K562 (cell line): ENCODE data around the gene SND1. TPM values are rescaled to one million over a fixed set of nuclear protein-coding genes. Genes with fewer than 3 reads are reported as not detected.

ENCODE experiments used
- ATAC-seq: fragments of 200-7000 bp; cut with Tn5 transposase; 3 replicates; pipeline ENCODE4 v1.9.1; 2020; ENCODE audit warnings: moderate library complexity
- BruUV-seq: library from RNA; stranded (reverse); fragments of 400-500 nt; replicated peaks from 2 replicates; lab custom pipeline; 2021; lab: Mats Ljungman, UMichigan
- CTCF ChIA-PET: fragments of 300-600 bp; formaldehyde crosslinking; extraction: SDS; loops from one replicate; lab custom pipeline; 2021; ENCODE audit warnings: low intra/inter-chr PET ratio; lab: Yijun Ruan, JAX
- POLR2A ChIA-PET: fragments of 300-600, 350-650 bp; sonication (Branson Sonifier 250); formaldehyde crosslinking; extraction: SDS; loops from one replicate; lab custom pipeline; 2021; ENCODE audit warnings: antibody characterized with exemption, inconsistent platforms; lab: Yijun Ruan, JAX
- DNase-seq, 4 experiments: peaks; one replicate each; pipeline versions ENCODE4 v3.0.0 to v3.0.0-alpha.2; 2011 to 2018; ENCODE audit warnings: low spot score in 3 of 4, mixed read lengths in 3 of 4; ENCODE audit errors: extremely low read depth in 1 of 4
- FAIRE-seq: peaks from 2 replicates; lab custom pipeline; 2011; peaks lifted over from hg19 to GRCh38; lab: Jason Lieb, UNC
- H2AFZ ChIP-seq: 2 replicates; pipeline ENCODE4 v1.6.0; 2011; ENCODE audit warnings: low read depth, low read length, control low read depth, inconsistent platforms
- H3K27ac ChIP-seq: fragments of 200-600 bp; 3 replicates; pipeline ENCODE4 v1.8.0; 2011; ENCODE audit warnings: low read depth, mild to moderate bottlenecking, control low read depth, inconsistent platforms, low read length, moderate library complexity, mixed read lengths; ENCODE audit errors: extremely low read depth
- H3K27me3 ChIP-seq, 2 experiments: fragments of 300-600 bp in 1 of 2; 2 replicates in 1 of 2; 3 replicates in 1 of 2; pipeline versions ENCODE4 v1.6.0 to v1.8.0; 2011; ENCODE audit warnings: inconsistent platforms in 2 of 2, low read length in 2 of 2, mild to moderate bottlenecking in 1 of 2, mixed read lengths in 1 of 2, moderate library complexity in 1 of 2; ENCODE audit not compliant: control insufficient read depth in 2 of 2, insufficient read depth in 2 of 2
- H3K36me3 ChIP-seq: fragments of 300-600 bp; 3 replicates; pipeline ENCODE4 v1.8.0; 2011; ENCODE audit warnings: mild to moderate bottlenecking, low read length, inconsistent platforms; ENCODE audit not compliant: control insufficient read depth, insufficient read depth
- H3K4me1 ChIP-seq, 2 experiments: fragments of 200-600 bp in 1 of 2; replicated peaks in 1 of 2; 2 replicates in 1 of 2; 3 replicates in 1 of 2; pipeline versions ENCODE4 v1.5.1 to v1.8.0; 2011; ENCODE audit warnings: inconsistent platforms in 2 of 2, low read length in 2 of 2, mild to moderate bottlenecking in 1 of 2, mixed read lengths in 1 of 2, moderate library complexity in 1 of 2; ENCODE audit not compliant: control insufficient read depth in 2 of 2, insufficient read depth in 2 of 2
- H3K4me2 ChIP-seq: 2 replicates; pipeline ENCODE4 v1.6.1; 2011; ENCODE audit warnings: low read length, control low read depth, inconsistent platforms, mixed read lengths; ENCODE audit not compliant: insufficient read depth
- H3K4me3 ChIP-seq: fragments of 200-600 bp; sonication (generic), shearing (Covaris generic); 2 replicates; pipeline ENCODE4 v1.5.1; 2016; ENCODE audit warnings: control low read depth, inconsistent platforms
- H3K79me2 ChIP-seq: fragments of 200-600 bp; 3 replicates; pipeline ENCODE4 v1.8.0; 2011; ENCODE audit warnings: low read length, inconsistent platforms; ENCODE audit not compliant: control insufficient read depth, insufficient read depth
- H3K9ac ChIP-seq, 2 experiments: 2 replicates each; pipeline versions ENCODE4 v1.6.0 to v1.6.1; 2011; ENCODE audit warnings: low read depth in 2 of 2, low read length in 2 of 2, control low read depth in 1 of 2, inconsistent platforms in 1 of 2, mild to moderate bottlenecking in 1 of 2, mixed read lengths in 1 of 2; ENCODE audit not compliant: insufficient read depth in 1 of 2
- H3K9me1 ChIP-seq: one replicate; pipeline ENCODE4 v1.6.0; 2011; ENCODE audit warnings: inconsistent platforms, mild to moderate bottlenecking, low read length, moderate library complexity; ENCODE audit not compliant: control insufficient read depth, insufficient read depth
- H3K9me3 ChIP-seq: replicated peaks from 2 replicates; pipeline ENCODE4 v1.5.1; 2011; ENCODE audit warnings: low read depth, low read length, inconsistent platforms; ENCODE audit not compliant: control insufficient read depth, insufficient read depth
- H4K20me1 ChIP-seq: replicated peaks from 2 replicates; pipeline ENCODE4 v1.6.1; 2011; ENCODE audit warnings: low read length, inconsistent platforms, mixed read lengths; ENCODE audit not compliant: control insufficient read depth, insufficient read depth
- BRF2 ChIP-seq: IDR thresholded peaks from 3 replicates; pipeline ENCODE4 v1.6.1; 2011; ENCODE audit warnings: borderline replicate concordance, mild to moderate bottlenecking; ENCODE audit not compliant: insufficient read length, insufficient read depth
- CBX8 ChIP-seq: fragments of 200-600 bp; sonication (generic); IDR thresholded peaks from 2 replicates; pipeline ENCODE4 v1.6.1; 2012; ENCODE audit warnings: borderline replicate concordance, mixed run types, low read depth, mild to moderate bottlenecking, moderate library complexity, mixed read lengths, low read length, control low read depth, inconsistent platforms; ENCODE audit not compliant: poor library complexity, severe bottlenecking; ENCODE audit errors: extremely low read depth
- CC2D1A ChIP-seq: fragments of 450-650 bp; IDR thresholded peaks from 2 replicates; pipeline ENCODE4 v1.6.1; 2017; ENCODE audit warnings: mild to moderate bottlenecking
- DACH1 ChIP-seq: fragments of 450-650 bp; IDR thresholded peaks from 2 replicates; pipeline ENCODE4 v1.6.1; 2018; ENCODE audit not compliant: partially characterized antibody
- ELF1 ChIP-seq: fragments of 200-800 bp; sonication (Bioruptor generic); IDR thresholded peaks from 2 replicates; pipeline ENCODE4 v1.6.1; 2016; ENCODE audit warnings: missing genetic modification characterization, missing compliant biosample characterization
- ETV1 ChIP-seq: fragments of 450-650 bp; conservative IDR thresholded peaks from 2 replicates; pipeline ENCODE4 v1.6.1; 2016; ENCODE audit warnings: missing genetic modification characterization, control low read depth, low read depth, missing compliant biosample characterization
- FOXJ2 ChIP-seq: fragments of 200-800 bp; sonication (Bioruptor generic); IDR thresholded peaks from 2 replicates; pipeline ENCODE4 v1.6.1; 2016; ENCODE audit warnings: missing genetic modification characterization, missing compliant biosample characterization
- GATAD2B ChIP-seq: fragments of 450-650 bp; IDR thresholded peaks from 2 replicates; pipeline ENCODE4 v1.6.1; 2017; ENCODE audit warnings: mild to moderate bottlenecking, borderline replicate concordance
- SMAD3 ChIP-seq: fragments of 450-650 bp; formaldehyde crosslinking; conservative IDR thresholded peaks from 2 replicates; pipeline ENCODE4 v1.4.0; 2020; ENCODE audit warnings: mild to moderate bottlenecking
- XRCC3 ChIP-seq: fragments of 450-650 bp; IDR thresholded peaks from 2 replicates; pipeline ENCODE4 v1.6.1; 2017; ENCODE audit warnings: mild to moderate bottlenecking, moderate library complexity
- ZBTB8A ChIP-seq: fragments of 450-650 bp; IDR thresholded peaks from 2 replicates; pipeline ENCODE4 v1.6.1; 2018; ENCODE audit warnings: mild to moderate bottlenecking, moderate library complexity; ENCODE audit not compliant: partially characterized antibody
- ZNF146 ChIP-seq: IDR thresholded peaks from one replicate; pipeline ENCODE4 v1.6.1; 2018; ENCODE audit warnings: missing compliant biosample characterization; ENCODE audit not compliant: unreplicated experiment
- ZNF395 ChIP-seq: fragments of 200-800 bp; sonication (Bioruptor generic); IDR thresholded peaks from 2 replicates; pipeline ENCODE4 v1.6.1; 2017; ENCODE audit warnings: missing genetic modification characterization, missing compliant biosample characterization
- WGBS: fragments of 100-300 bp; shearing (Covaris generic); methylation state at CpG from one replicate; pipeline ENCODE4 v1.1.6; 2016; ENCODE audit warnings: low coverage, mixed read lengths; ENCODE audit not compliant: insufficient coverage; ENCODE audit errors: missing lambda C conversion rate; 5-methylcytosine and 5-hydroxymethylcytosine counted together
- in situ Hi-C: fragments of 300-500 bp; cut with MboI; formaldehyde crosslinking; loops from 4 replicates; pipeline ENCODE4 v1.15.0; 2018; ENCODE audit warnings: inconsistent platforms, mixed read lengths
- intact Hi-C: fragments of 100-400 bp; cut with micrococcal nuclease; formaldehyde crosslinking; loops from 2 replicates; pipeline ENCODE4 v1.14.2; 2022
- polyA plus RNA-seq, 8 experiments: library from polyadenylated mRNA; depleted of rRNA in 4 of 8; stranded (reverse) in 5 of 8; unstranded in 3 of 8; fragments of >200 nt; fragmentation: Nextera tagmentation in 2 of 8; fragmentation: Illumina TruSeq in 1 of 8; extraction: Ambion mirVana in 2 of 8; extraction: Trizol in 1 of 8; gene quantifications; 2 replicates each; pipeline versions ENCODE4 v1.2.1 to v1.2.3, GENCODE V29; 2011 to 2014; ENCODE audit warnings: inconsistent platforms in 1 of 8, missing spikeins in 1 of 8
- total RNA-seq, 7 experiments: library from RNA; depleted of rRNA in 6 of 7; stranded (reverse); fragments of >200 nt in 6 of 7; fragmentation: Illumina TruSeq in 2 of 7; extraction: Trizol in 2 of 7; gene quantifications; 2 replicates each; pipeline versions ENCODE4 v1.2.1 to v1.2.3, GENCODE V29; 2011 to 2021; ENCODE audit warnings: low replicate concordance in 1 of 7

SND1 gene
- total and polyA plus RNA-seq, 9 of the 15 experiments (the other 6 are each of a cell fraction or from before 2014, with no cell fraction given): 46.5 to 307 (median 191) TPM

- in situ Hi-C loops (no loop called here), intact Hi-C loops (no loop called here)
- Histone ChIP-seq H3K27me3 (no peaks in the 10 kb centered on the region), H3K4me1 (peaks cover 0 to 7% of the 10 kb centered on the region in 2 experiments; a peak in 1 of 5 replicates), H4K20me1 (peaks cover 17% of the 10 kb centered on the region), H3K27ac (no peak overlapping the region), H3K9me1 (no peaks in the 10 kb centered on the region), H3K9me3 (no peaks in the 10 kb centered on the region), H3K79me2 (peaks cover 93% of the 10 kb centered on the region), H3K4me2 (no peak overlapping the region), H3K4me3 (no peak overlapping the region), H2AFZ (no peak overlapping the region), H3K36me3 (peaks cover 18% of the 10 kb centered on the region; the same call in 2 of the 3 replicates), H3K9ac (no peak overlapping the region)
- ATAC-seq: no peak
- TF ChIP-seq CC2D1A: no peak
- no peak for TF ChIP-seq XRCC3
- no peak for TF ChIP-seq ZNF146 (CRISPR knock-in tag)
- TF ChIP-seq FOXJ2 (tag): no peak
- no peak for TF ChIP-seq SMAD3 (CRISPR knock-in tag)
- TF ChIP-seq CBX8: no peak
- no peak for TF ChIP-seq BRF2
- TF ChIP-seq ZBTB8A: no peak
- no peak for TF ChIP-seq ZNF395 (CRISPR knock-in tag)
- peak; percentile 93 for TF ChIP-seq DACH1
- TF ChIP-seq ELF1 (tag): no peak
- TF ChIP-seq ETV1: no peak
- TF ChIP-seq GATAD2B: 0 out of 2 replicates have a peak, but pooled peaks have one; percentile 47
- CTCF ChIA-PET: no interaction called here
- no peak for DNase-seq
- 86% methylated on average over 6 of the region's 6 CpGs for WGBS
- BruUV-seq: no TSS peak
- POLR2A ChIA-PET: no interaction called here
- FAIRE-seq: no peak
Measured at GRCh38 chr7:127758845-127759244, 106.9 kb downstream of the SND1 start.
